HS-27A (cell line): Measurements from ENCODE around the gene DHDDS.
A peak's percentile ranks its signal among the peaks of the same experiment; 100 is the strongest.
"Not testable (repeated sequence)": the region's sequence is repeated elsewhere in the genome, so short reads cannot be mapped to it uniquely, and the experiment has no call there.

Experiments
- DNase-seq: peaks from one replicate; pipeline ENCODE4 v3.0.0-alpha.2; 2012; ENCODE audit warnings: low read depth, missing footprints

The DHDDS gene

GRCh38 chr1:26431979-26432695 lies at the start of gene DHDDS:
TSS of gene DHDDS (plus strand) at chr1:26432321. CDS start at chr1:26432946, 625 bp downstream.
- DNase-seq: peak; percentile 97

DNA sequence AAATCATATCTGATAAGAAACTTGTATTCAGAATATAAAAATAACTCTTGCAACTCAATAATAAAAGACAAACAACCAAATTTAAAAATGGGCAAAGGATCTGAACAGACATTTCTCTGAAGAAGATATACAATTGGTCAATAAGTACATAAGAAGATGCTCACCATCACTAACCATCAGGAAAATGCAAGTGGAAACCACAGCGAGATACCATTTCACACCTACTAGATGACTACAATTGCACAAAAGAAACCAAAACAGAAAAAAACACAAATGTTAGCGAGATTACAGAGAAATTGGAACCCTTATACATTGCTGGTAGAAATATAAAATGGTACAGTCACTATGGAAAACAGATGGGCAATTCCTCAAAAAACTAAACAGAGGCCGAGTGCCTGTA lies 48.0 kb upstream of the DHDDS start:
- DNase-seq: no peak

- not testable (repeated sequence) for DNase-seq
Measured at GRCh38 chr1:26385063-26385462, 47.1 kb upstream of the DHDDS start.

DNA sequence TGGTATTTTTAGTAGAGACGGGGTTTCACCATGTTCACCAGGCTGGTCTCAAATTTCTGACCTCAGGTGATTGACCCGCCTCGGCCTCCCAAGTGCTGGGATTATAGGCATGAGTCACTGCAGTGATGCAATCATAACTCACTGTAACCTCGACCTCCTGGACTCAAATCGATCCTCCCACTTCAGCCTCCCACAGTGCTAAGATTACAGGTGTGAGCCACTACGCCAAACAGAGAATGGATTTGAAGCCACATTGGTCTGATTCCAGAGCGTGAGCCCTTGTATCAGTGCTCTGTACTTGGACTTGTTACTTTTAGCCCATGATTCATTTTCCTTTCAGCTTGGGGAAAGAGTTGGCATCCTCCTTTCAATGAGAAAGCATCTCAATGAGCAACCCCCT lies 44.7 kb upstream of the DHDDS start:
- DNase-seq: no peak

- DNase-seq: no peak
Measured at GRCh38 chr1:26388791-26389445, 43.2 kb upstream of the DHDDS start.

DNA sequence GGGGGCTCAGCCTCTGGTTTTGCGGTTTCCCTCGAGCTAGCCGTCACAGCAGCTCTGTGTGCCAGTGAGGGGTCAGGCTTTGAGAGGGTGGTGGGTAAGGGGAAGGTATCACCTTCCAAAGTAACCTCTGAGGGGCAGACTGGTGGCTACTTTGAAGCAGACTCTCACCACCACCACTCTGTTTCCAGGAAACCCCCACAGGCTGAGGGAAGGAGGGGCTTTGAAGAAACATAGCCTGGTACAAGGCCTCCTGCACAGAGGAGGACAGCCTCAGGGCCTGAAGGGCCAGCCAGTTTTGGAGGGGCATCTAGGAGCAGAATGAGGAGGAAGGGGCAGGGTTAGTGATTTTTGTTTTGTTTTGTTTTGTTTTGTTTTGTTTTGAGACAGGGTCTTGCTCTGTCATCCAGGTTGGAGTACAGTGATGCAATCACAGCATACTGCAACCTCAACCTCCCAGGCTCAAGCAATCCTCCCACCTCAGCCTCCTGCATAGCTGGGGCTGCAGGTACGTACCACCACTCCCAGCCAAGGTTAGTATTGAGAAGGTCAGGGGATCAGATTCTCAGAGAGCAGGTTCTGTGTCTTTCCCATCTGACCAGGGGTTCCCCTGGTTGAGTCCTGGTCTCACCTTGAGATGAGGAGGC lies 42.4 kb upstream of the DHDDS start:
- no peak for DNase-seq

DNA sequence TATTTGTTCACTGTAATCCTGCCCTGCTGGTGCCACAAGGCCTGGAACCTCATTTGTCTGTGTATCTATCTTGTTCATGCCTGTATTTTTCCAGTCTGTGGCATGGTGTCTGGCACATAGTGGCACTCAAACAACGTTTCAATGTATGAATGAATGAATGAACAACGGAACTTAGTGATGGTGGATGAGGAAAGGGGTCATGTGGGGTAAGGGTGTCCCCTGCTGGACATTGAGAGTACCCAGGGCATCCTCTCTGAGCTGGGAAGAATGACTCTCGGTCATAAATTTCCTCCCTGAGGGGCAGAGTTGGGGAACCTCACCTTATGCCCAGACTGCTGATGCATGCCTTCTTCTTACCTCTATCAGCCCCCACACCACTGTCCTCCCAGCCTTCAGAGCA lies 40.7 kb upstream of the DHDDS start:
- no peak for DNase-seq

- DNase-seq: no peak
Measured at GRCh38 chr1:26395754-26396153, 36.4 kb upstream of the DHDDS start.

DNA sequence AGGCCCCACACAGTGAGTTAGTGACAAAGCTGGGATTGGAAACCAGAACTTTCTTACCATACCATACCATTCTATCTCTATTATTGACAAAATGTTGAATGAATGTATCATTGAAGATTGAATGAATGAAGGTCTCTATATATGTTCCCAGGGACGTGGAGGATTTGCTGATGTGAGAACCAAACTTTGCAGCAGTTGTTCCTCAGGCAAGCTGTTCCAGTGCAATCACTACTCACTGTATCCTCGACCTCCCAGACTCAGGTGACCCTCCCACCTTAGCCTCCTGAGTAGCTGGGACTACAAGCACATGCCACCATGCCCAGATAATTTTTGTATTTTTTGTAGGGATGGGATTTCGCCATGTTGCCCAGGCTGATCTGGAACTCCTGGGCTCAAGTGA lies 33.1 kb upstream of the DHDDS start:
- no peak for DNase-seq

- no peak for DNase-seq
Measured at GRCh38 chr1:26401891-26402290, 30.2 kb upstream of the DHDDS start.

- no peak for DNase-seq
Measured at GRCh38 chr1:26403656-26404055, 28.5 kb upstream of the DHDDS start.

GRCh38 chr1:26404641-26405040 lies 27.5 kb upstream of the DHDDS start:
- DNase-seq: no peak

GRCh38 chr1:26405281-26405915 lies 26.7 kb upstream of the DHDDS start:
- peak; percentile 84 for DNase-seq

GRCh38 chr1:26408604-26409003 lies 23.5 kb upstream of the DHDDS start:
- no peak for DNase-seq

- no peak for DNase-seq
Measured at GRCh38 chr1:26409191-26409807, 22.8 kb upstream of the DHDDS start.

GRCh38 chr1:26410706-26411623 lies 21.2 kb upstream of the DHDDS start, which contains the start of gene LIN28A:
TSS of gene LIN28A (plus strand) at chr1:26410817. CDS start at chr1:26410892, 75 bp downstream.
- DNase-seq: no peak

GRCh38 chr1:26411624-26412074 lies 20.5 kb upstream of the DHDDS start:
- DNase-seq: no peak

GRCh38 chr1:26412180-26412840 lies 19.8 kb upstream of the DHDDS start:
- no peak for DNase-seq

DNA sequence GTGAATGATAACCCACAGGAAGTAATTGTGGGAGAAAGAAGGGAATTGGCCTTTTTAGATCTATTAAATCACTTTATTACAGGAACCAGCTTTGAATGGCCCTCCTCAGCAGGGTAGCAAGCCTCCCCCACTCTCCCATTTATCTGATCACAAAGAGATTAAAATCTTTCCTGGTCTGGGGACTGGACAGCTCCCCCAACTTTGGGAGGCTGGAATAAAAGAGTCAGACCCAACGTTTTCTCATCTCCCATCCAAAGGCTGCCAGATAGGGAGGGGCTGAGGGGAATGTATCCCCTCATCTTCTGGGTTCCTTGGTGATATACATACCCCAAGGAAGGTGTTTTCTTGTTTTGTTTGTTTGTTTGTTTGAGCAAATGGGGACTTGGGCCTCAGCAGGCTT lies 19.1 kb upstream of the DHDDS start:
- no peak for DNase-seq

GRCh38 chr1:26417111-26417759 lies 14.9 kb upstream of the DHDDS start:
- DNase-seq: peak; percentile 51
